ENCODE data around the gene ARHGAP32. TPM values are rescaled to one million over a fixed set of nuclear protein-coding genes. Genes with fewer than 3 reads are reported as not detected.

ARHGAP32 gene
- total RNA-seq, 4 donors from 2014 or later = 49.1 to 54.9 (median 49.3) TPM

- TF ChIP-seq POLR2A (IDR thresholded peaks at IDR 0.05) = no peak
- TF ChIP-seq CTCF (IDR thresholded peaks at IDR 0.05) = no peak
- H3K4me3 ChIP-seq (ENCODE audit: low read depth, poor library complexity, severe bottlenecking) = no peak overlapping the region
- 83% methylated on average over 5 of the region's 5 CpGs for WGBS, 2 donors
- DNase-seq (ENCODE audit: low spot score in 2 of 2) = no peak
- intact Hi-C loops (cut with DNase I; ENCODE audit: low total_unique reads) = no loop called here
Measured at GRCh38 chr11:129210831-129211181, 18.7 kb upstream of the ARHGAP32 start.

- intact Hi-C loops (cut with DNase I; ENCODE audit: low total_unique reads) = no loop called here
- no peak for DNase-seq (ENCODE audit: low spot score in 2 of 2)
- WGBS, 2 donors = 60 to 69% methylated on average over 7 of the region's 7 CpGs
- H3K4me3 ChIP-seq (ENCODE audit: low read depth, poor library complexity, severe bottlenecking) = no peak overlapping the region
- TF ChIP-seq POLR2A (IDR thresholded peaks at IDR 0.05) = no peak
- no peak for TF ChIP-seq CTCF (IDR thresholded peaks at IDR 0.05)
Measured at GRCh38 chr11:129209891-129210830, 18.0 kb upstream of the ARHGAP32 start.

GRCh38 chr11:129208863-129209262 is 16.7 kb upstream of the ARHGAP32 start:
- intact Hi-C loops (cut with DNase I; ENCODE audit: low total_unique reads) = no loop called here
- DNase-seq (ENCODE audit: low spot score in 2 of 2) = no peak
- WGBS, 2 donors = 23 to 34% methylated on average over 1 of the region's 1 CpG
- TF ChIP-seq CTCF (IDR thresholded peaks at IDR 0.05) (no peak), POLR2A (IDR thresholded peaks at IDR 0.05) (no peak)
- H3K4me3 ChIP-seq (ENCODE audit: low read depth, poor library complexity, severe bottlenecking) = no peak overlapping the region

- intact Hi-C loops (cut with DNase I; ENCODE audit: low total_unique reads) = no loop called here
- TF ChIP-seq POLR2A (IDR thresholded peaks at IDR 0.05) = no peak
- TF ChIP-seq CTCF (IDR thresholded peaks at IDR 0.05) = no peak
- no peak for DNase-seq (ENCODE audit: low spot score in 2 of 2)
- 92 to 93% methylated on average over 4 of the region's 4 CpGs for WGBS, 2 donors
- H3K4me3 ChIP-seq (ENCODE audit: low read depth, poor library complexity, severe bottlenecking) = no peak overlapping the region
Measured at GRCh38 chr11:129204150-129204838, 12.2 kb upstream of the ARHGAP32 start.

GRCh38 chr11:129202646-129203045 is 10.5 kb upstream of the ARHGAP32 start:
- TF ChIP-seq CTCF (IDR thresholded peaks at IDR 0.05) (no peak), POLR2A (IDR thresholded peaks at IDR 0.05) (no peak)
- WGBS, 2 donors = 89 to 92% methylated on average over 5 of the region's 5 CpGs
- no peak overlapping the region for H3K4me3 ChIP-seq (ENCODE audit: low read depth, poor library complexity, severe bottlenecking)
- intact Hi-C loops (cut with DNase I; ENCODE audit: low total_unique reads) = no loop called here
- no peak for DNase-seq (ENCODE audit: low spot score in 2 of 2)

All from lower leg skin (tissue), 4 donors.